HepG2 (cell line): ENCODE measurements around the gene DDX20. TPM values are rescaled to one million over a fixed set of nuclear protein-coding genes. Genes with fewer than 3 reads are reported as not detected.

Experiments used
- AKNA ChIP-seq: sonication (generic); formaldehyde crosslinking; IDR thresholded peaks from 2 replicates; pipeline ENCODE4 v1.4.0; 2020; ENCODE audit warnings: missing genetic modification reagents, borderline replicate concordance
- BATF2 ChIP-seq: sonication (generic); formaldehyde crosslinking; IDR thresholded peaks from 2 replicates; pipeline ENCODE4 v1.8.0; 2022; ENCODE audit warnings: mild to moderate bottlenecking, missing genetic modification reagents, moderate library complexity
- BHLHE40 ChIP-seq: IDR thresholded peaks from 2 replicates; pipeline ENCODE4 v1.6.1; 2011; ENCODE audit warnings: low read length, improper control_type of control experiment
- EED ChIP-seq: sonication (generic); formaldehyde crosslinking; IDR thresholded peaks from 2 replicates; pipeline ENCODE4 v1.5.0; 2020; ENCODE audit warnings: mild to moderate bottlenecking, missing genetic modification reagents
- FOXK2 ChIP-seq: fragments of 450-650 bp; IDR thresholded peaks from 2 replicates; pipeline ENCODE4 v1.6.1; 2016
- HOXA5 ChIP-seq: sonication (generic); formaldehyde crosslinking; IDR thresholded peaks from 2 replicates; pipeline ENCODE4 v1.4.0; 2020; ENCODE audit warnings: missing genetic modification reagents
- MEIS1 ChIP-seq: sonication (generic); formaldehyde crosslinking; IDR thresholded peaks from 2 replicates; pipeline ENCODE4 v1.9.0; 2021; ENCODE audit warnings: mild to moderate bottlenecking, missing genetic modification reagents, moderate library complexity, borderline replicate concordance
- NCOR1 ChIP-seq: fragments of 200-600 bp; sonication (generic); IDR thresholded peaks from 2 replicates; pipeline ENCODE4 v1.7.0; 2017; ENCODE audit warnings: antibody characterized with exemption, low read length, borderline replicate concordance
- RARA ChIP-seq: IDR thresholded peaks from 2 replicates; pipeline ENCODE4 v1.6.1; 2016; ENCODE audit warnings: missing genetic modification reagents, missing compliant biosample characterization
- REPIN1 ChIP-seq: sonication (generic); formaldehyde crosslinking; IDR thresholded peaks from 2 replicates; pipeline ENCODE4 v1.8.0; 2022; ENCODE audit warnings: missing genetic modification reagents, low read depth, mild to moderate bottlenecking, borderline replicate concordance
- TAF1 ChIP-seq: sonication (generic); formaldehyde crosslinking; IDR thresholded peaks from 2 replicates; pipeline ENCODE4 v1.4.0; 2020; ENCODE audit warnings: missing genetic modification reagents
- USF2 ChIP-seq, 2 experiments: sonication (generic) in 1 of 2; formaldehyde crosslinking in 1 of 2; IDR thresholded peaks; 2 replicates each; pipeline versions ENCODE4 v1.5.1 to v1.6.1; 2011 to 2020; ENCODE audit warnings: borderline replicate concordance in 1 of 2, low read depth in 1 of 2, low read length in 1 of 2, mild to moderate bottlenecking in 1 of 2, missing genetic modification reagents in 1 of 2, moderate library complexity in 1 of 2
- ZBTB26 ChIP-seq: IDR thresholded peaks from 2 replicates; pipeline ENCODE4 v1.6.1; 2016; ENCODE audit warnings: missing compliant biosample characterization, missing genetic modification reagents, borderline replicate concordance
- ZMAT5 ChIP-seq: sonication (generic); formaldehyde crosslinking; IDR thresholded peaks from 2 replicates; pipeline ENCODE4 v1.5.0; 2020; ENCODE audit warnings: mild to moderate bottlenecking, low read depth, missing genetic modification reagents, borderline replicate concordance
- ZNF256 ChIP-seq: sonication (generic); formaldehyde crosslinking; conservative IDR thresholded peaks from 2 replicates; pipeline ENCODE4 v1.4.0; 2020; ENCODE audit warnings: missing genetic modification reagents
- ZNF34 ChIP-seq: sonication (generic); formaldehyde crosslinking; IDR thresholded peaks from 2 replicates; pipeline ENCODE4 v1.4.0; 2020; ENCODE audit warnings: mild to moderate bottlenecking, missing genetic modification reagents, borderline replicate concordance
- ZNF552 ChIP-seq: sonication (generic); formaldehyde crosslinking; IDR thresholded peaks from 2 replicates; pipeline ENCODE4 v1.9.0; 2022; ENCODE audit warnings: missing genetic modification reagents, mild to moderate bottlenecking, borderline replicate concordance
- polyA plus RNA-seq, 8 experiments: library from polyadenylated mRNA; depleted of rRNA in 3 of 8; stranded (reverse) in 7 of 8; unstranded in 1 of 8; fragments of >200 nt; fragmentation: Illumina TruSeq in 4 of 8; extraction: Trizol in 4 of 8; gene quantifications; 2 replicates each; pipeline versions ENCODE4 v1.2.1 to v1.2.3, GENCODE V29; 2011 to 2016; ENCODE audit warnings: low read depth in 4 of 8, missing spikeins in 1 of 8, mixed read lengths in 1 of 8; ENCODE audit not compliant: insufficient read depth in 1 of 8
- total RNA-seq, 5 experiments: library from RNA; depleted of rRNA; stranded (reverse); fragments of >200 nt; fragmentation: Illumina TruSeq; extraction: Trizol; gene quantifications; 2 replicates each; pipeline ENCODE4 v1.2.3, GENCODE V29; 2016; ENCODE audit warnings: low read depth in 1 of 5

The DDX20 gene
- total and polyA plus RNA-seq, 2 of the 13 experiments (the other 11 are each of a cell fraction or from before 2014, with no cell fraction given) = 4.0 to 14.3 TPM

- TF ChIP-seq ZBTB26 (CRISPR knock-in tag) = 0 out of 2 replicates have a peak, but pooled peaks have one; percentile 3
- TF ChIP-seq MEIS1 (CRISPR knock-in tag) = peak; percentile 46; the same call in 1 of the 2 replicates
- TF ChIP-seq ZNF256 (CRISPR knock-in tag) = peak; percentile 50; the same call in 1 of the 2 replicates
- peak; percentile 34; the same call in 1 of the 2 replicates for TF ChIP-seq RARA
- no peak for TF ChIP-seq FOXK2
- TF ChIP-seq BATF2 (CRISPR knock-in tag) = peak; percentile 92; the same call in 1 of the 2 replicates
- peak; percentile 46; the same call in 1 of the 2 replicates for TF ChIP-seq EED (CRISPR knock-in tag)
- TF ChIP-seq ZNF552 = peak; percentile 41; the same call in 1 of the 2 replicates
- peak; percentile 67 for TF ChIP-seq HOXA5 (CRISPR knock-in tag)
- TF ChIP-seq BHLHE40 = peak; percentile 89
- TF ChIP-seq USF2 (IDR thresholded peaks at IDR 0.05; ENCODE audit: low read depth, low read length) = peak; percentile 68
- TF ChIP-seq USF2 (CRISPR knock-in tag; IDR thresholded peaks at IDR 0.05; ENCODE audit: borderline replicate concordance) = peak; percentile 72; the same call in 1 of the 2 replicates
- TF ChIP-seq ZMAT5 (CRISPR knock-in tag) = no peak
- peak; percentile 93; the same call in 1 of the 2 replicates for TF ChIP-seq AKNA (CRISPR knock-in tag)
- TF ChIP-seq ZNF34 (CRISPR knock-in tag) = peak; percentile 10; the same call in 1 of the 2 replicates
- peak; percentile 82 for TF ChIP-seq REPIN1 (CRISPR knock-in tag)
- TF ChIP-seq TAF1 (CRISPR knock-in tag) = peak; percentile 94
- no peak for TF ChIP-seq NCOR1
Measured at GRCh38 chr1:111739194-111739924, 16.3 kb upstream of the DDX20 start, which contains the start of gene INKA2 (continued).
